RPMI7951 (cell line): ENCODE data around the gene PTPRR. TPM values are rescaled to one million over a fixed set of nuclear protein-coding genes. Genes with fewer than 3 reads are reported as not detected.

Source experiments
- DNase-seq: peaks from one replicate; pipeline ENCODE4 v3.0.0-alpha.2; 2012; ENCODE audit warnings: low read depth
- total RNA-seq: library from RNA; depleted of rRNA; stranded (reverse); fragments of >200 nt; shearing (Covaris generic); gene quantifications from 2 replicates; pipeline ENCODE4 v1.2.3, GENCODE V29; 2014; rRNA removed

Gene PTPRR
- total RNA-seq, 1 experiment from 2014 or later, result 9.0 TPM

DNA sequence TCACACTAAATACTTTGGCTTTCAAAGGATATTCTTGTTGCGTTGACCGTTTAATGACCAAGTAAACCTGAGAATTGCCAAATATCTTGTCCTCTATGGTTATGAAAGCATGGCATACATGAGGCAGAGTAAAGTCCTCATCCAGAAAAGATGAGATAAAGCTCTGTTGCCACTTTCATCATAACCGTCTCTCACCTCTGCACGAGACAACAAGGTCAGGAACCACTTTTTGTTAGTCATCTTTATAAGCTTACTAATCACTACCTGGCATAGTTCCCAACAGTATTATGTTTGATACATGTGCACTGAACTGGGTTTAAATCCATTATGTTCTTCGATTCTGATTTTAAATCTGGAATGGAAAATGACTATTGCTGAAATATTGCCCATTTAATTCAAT is 314.6 kb downstream of the PTPRR start:
- DNase-seq, result peak; percentile 61

DNA sequence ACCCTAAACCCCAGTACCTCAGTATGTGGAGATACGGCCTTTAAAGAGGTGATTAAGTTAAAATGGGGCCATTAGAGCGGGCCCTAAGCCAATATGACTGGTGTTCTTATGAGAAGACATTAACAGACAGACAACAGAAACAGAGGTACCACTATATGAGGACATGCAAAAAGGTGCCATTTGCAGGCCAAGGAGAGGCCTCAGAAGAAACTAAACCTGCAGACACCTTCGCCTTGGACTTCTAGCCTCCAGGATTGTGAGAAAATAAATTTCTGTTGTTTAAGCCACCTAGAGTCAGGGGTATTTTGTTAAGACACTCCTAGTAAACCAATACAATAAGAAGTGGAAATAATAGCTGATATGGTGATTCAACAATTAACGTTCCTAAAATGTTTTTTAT is 315.9 kb downstream of the PTPRR start:
- no peak for DNase-seq

GRCh38 chr12:70603044-70603443 is 317.5 kb downstream of the PTPRR start:
- DNase-seq, result no peak

DNA sequence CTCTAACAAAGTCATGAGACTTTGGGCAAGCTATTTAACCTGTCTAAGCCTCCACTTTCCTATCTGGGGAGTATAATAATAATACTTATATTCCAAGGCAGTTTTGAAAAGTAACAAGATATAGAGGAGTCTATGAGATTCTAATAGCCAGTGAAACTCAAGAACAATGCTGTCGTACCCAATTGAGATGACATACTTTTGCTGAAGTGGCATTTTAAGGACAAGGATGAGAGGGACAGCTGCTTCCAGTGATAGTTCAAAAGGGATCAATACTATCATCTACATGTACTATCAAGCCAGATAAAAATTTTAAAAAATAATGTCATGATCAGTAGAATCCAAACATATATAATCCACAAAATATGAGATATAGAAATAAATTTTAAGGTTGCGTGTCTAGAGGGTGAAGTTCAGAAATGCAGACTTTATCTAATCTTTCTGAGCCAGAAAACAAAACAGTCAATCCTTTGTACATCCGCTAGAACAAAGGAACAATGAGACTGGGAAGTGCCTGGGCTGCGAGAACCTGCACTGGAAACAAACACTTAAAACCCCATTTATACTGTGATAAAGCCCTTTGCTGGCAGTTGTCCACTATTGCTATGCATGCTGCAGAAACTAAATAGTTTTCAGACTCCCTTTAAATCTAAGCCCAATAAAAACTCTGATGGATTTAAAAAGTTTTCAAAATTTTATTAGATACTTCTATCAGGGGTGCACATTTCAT is 321.9 kb downstream of the PTPRR start:
- no peak for DNase-seq

DNA sequence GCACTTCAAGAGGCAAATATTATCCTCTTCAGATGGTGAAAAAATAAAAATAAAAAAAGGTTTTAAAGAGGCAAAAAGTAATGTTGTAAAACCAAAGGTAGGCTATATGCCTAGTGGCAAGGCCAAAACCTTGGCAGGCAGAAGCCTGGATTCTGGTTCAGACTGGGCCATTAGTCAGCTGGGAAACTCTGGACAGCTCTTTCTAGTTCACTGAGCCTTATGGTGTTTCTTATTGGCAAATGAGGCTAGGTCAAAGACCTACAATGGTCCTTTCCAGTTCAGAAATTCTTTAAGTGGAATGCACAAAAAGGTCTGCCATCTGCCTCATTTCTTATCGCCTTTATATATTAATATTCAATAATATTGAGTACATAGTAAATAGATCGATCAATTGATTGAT is 327.9 kb downstream of the PTPRR start:
- DNase-seq, result peak; percentile 31

DNA sequence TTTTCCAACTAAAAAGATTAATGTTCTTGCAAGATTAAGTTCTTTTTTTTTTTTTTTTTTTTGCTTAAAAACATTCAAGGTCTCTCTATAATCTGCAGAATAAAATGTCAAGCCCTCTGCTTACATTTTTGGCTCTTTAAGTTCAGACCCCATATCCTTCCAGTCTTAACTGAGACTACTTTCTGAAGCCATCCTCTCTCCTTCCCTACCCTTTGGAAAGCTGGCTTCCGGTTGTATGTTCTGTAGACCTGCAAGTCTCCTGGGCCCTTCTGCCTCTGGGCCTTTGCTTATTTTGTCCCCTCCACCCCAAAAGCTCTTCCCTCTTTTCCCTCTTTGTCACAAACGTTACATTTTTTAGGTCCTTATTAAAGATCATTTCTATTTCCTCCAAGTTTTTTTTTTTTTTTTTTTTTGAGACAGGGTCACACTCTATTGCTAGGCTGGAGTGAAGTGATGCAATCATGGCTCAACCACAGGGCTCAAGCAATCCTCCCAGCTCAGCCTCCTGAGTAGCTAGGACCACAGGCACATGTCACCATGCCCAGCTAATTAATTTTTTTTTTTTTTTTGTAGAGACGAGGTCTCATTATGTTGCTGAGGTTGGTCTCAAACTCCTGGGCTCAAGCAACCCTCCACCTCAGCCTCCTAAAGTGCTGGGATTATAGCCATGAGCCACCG is 329.9 kb downstream of the PTPRR start:
- peak; percentile 44 for DNase-seq

- DNase-seq, result peak; percentile 73
These were observed 330.5 kb downstream of the PTPRR start for GRCh38 chr12:70590051-70590450.

Other genes starting within 250 kb of the PTPRR start
- gene TSPAN8, start 237.3 kb upstream of the PTPRR start, total RNA-seq, result not detected in 2 replicates